H9 (cell line): ENCODE data around the gene PXK. TPM values are rescaled to one million over a fixed set of nuclear protein-coding genes. Genes with fewer than 3 reads are reported as not detected.

Experiments
- DNase-seq: peaks from one replicate; pipeline ENCODE4 v3.0.0-alpha.2; 2017
- H2AFZ ChIP-seq: one replicate; pipeline ENCODE4 v1.6.1; 2013; ENCODE audit warnings: mild to moderate bottlenecking, low read length, control low read depth, moderate library complexity
- H2AK5ac ChIP-seq: 2 replicates; pipeline ENCODE4 v1.6.1; 2013; ENCODE audit warnings: low read length, control low read depth, mixed read lengths; ENCODE audit not compliant: insufficient read length
- H2BK120ac ChIP-seq: one replicate; pipeline ENCODE4 v1.6.1; 2013; ENCODE audit warnings: low read depth, mild to moderate bottlenecking, low read length, control low read depth, inconsistent platforms; ENCODE audit not compliant: poor library complexity, severe bottlenecking
- H2BK12ac ChIP-seq: 2 replicates; pipeline ENCODE4 v1.6.1; 2013; ENCODE audit warnings: low read length, control low read depth, mixed read lengths, low read depth; ENCODE audit not compliant: insufficient read length
- H2BK15ac ChIP-seq: 2 replicates; pipeline ENCODE4 v1.6.1; 2013; ENCODE audit warnings: low read depth, low read length, control low read depth
- H2BK20ac ChIP-seq: one replicate; pipeline ENCODE4 v1.6.1; 2013; ENCODE audit warnings: low read depth, mild to moderate bottlenecking, low read length, control low read depth, inconsistent platforms; ENCODE audit not compliant: poor library complexity, severe bottlenecking
- H2BK5ac ChIP-seq: 2 replicates; pipeline ENCODE4 v1.6.1; 2013; ENCODE audit warnings: low read length, control low read depth, mixed read lengths; ENCODE audit not compliant: insufficient read length
- H3K14ac ChIP-seq: 2 replicates; pipeline ENCODE4 v1.6.1; 2013; ENCODE audit warnings: low read length, control low read depth; ENCODE audit not compliant: insufficient read depth
- H3K18ac ChIP-seq: 2 replicates; pipeline ENCODE4 v1.6.1; 2013; ENCODE audit warnings: low read depth, mild to moderate bottlenecking, mixed read lengths, low read length, control low read depth; ENCODE audit not compliant: insufficient read length
- H3K23ac ChIP-seq: 2 replicates; pipeline ENCODE4 v1.6.1; 2013; ENCODE audit warnings: low read length, control low read depth, mixed read lengths, low read depth; ENCODE audit not compliant: insufficient read length
- H3K23me2 ChIP-seq: 2 replicates; pipeline ENCODE4 v1.6.1; 2013; ENCODE audit warnings: low read depth, mild to moderate bottlenecking, mixed read lengths, low read length, control low read depth; ENCODE audit not compliant: insufficient read length, poor library complexity, severe bottlenecking
- H3K27ac ChIP-seq: 2 replicates; pipeline ENCODE4 v1.5.1; 2013; ENCODE audit warnings: low read length, control low read depth, mixed read lengths, low read depth; ENCODE audit not compliant: insufficient read length
- H3K27me3 ChIP-seq: 2 replicates; pipeline ENCODE4 v1.6.1; 2013; ENCODE audit warnings: low read length, control low read depth, inconsistent platforms; ENCODE audit not compliant: insufficient read depth
- H3K4ac ChIP-seq: 2 replicates; pipeline ENCODE4 v1.6.1; 2013; ENCODE audit warnings: low read depth, mild to moderate bottlenecking, control low read depth, inconsistent platforms, low read length, moderate library complexity
- H3K4me1 ChIP-seq: 2 replicates; pipeline ENCODE4 v1.6.1; 2013; ENCODE audit warnings: low read length, control low read depth, inconsistent platforms; ENCODE audit not compliant: insufficient read depth
- H3K4me2 ChIP-seq: 2 replicates; pipeline ENCODE4 v1.6.1; 2013; ENCODE audit warnings: low read length, control low read depth, mixed read lengths; ENCODE audit not compliant: insufficient read length, insufficient read depth
- H3K56ac ChIP-seq: 2 replicates; pipeline ENCODE4 v1.6.1; 2013; ENCODE audit warnings: low read depth, mild to moderate bottlenecking, mixed read lengths, low read length, control low read depth; ENCODE audit not compliant: insufficient read length
- H3K79me1 ChIP-seq: 2 replicates; pipeline ENCODE4 v1.6.1; 2013; ENCODE audit warnings: low read depth, mild to moderate bottlenecking, moderate library complexity, low read length, control low read depth, inconsistent platforms; ENCODE audit not compliant: insufficient read depth, poor library complexity, severe bottlenecking
- H3K79me2 ChIP-seq: 2 replicates; pipeline ENCODE4 v1.6.1; 2013; ENCODE audit warnings: low read length, control low read depth, inconsistent platforms; ENCODE audit not compliant: insufficient read depth
- H3K9ac ChIP-seq: 2 replicates; pipeline ENCODE4 v1.6.1; 2013; ENCODE audit warnings: low read length, control low read depth, mixed read lengths; ENCODE audit not compliant: insufficient read length; ENCODE audit errors: extremely low read depth
- H3K9me3 ChIP-seq: one replicate; pipeline ENCODE4 v1.6.1; 2013; ENCODE audit warnings: low read depth, low read length, inconsistent platforms; ENCODE audit not compliant: control insufficient read depth
- H3T11ph ChIP-seq: one replicate; pipeline ENCODE4 v1.6.1; 2013; ENCODE audit warnings: mild to moderate bottlenecking, low read length, control low read depth, inconsistent platforms
- H4K20me1 ChIP-seq: one replicate; pipeline ENCODE4 v1.6.1; 2013; ENCODE audit not compliant: control insufficient read depth, insufficient read length, insufficient read depth
- H4K5ac ChIP-seq: 2 replicates; pipeline ENCODE4 v1.6.1; 2013; ENCODE audit warnings: low read depth, mild to moderate bottlenecking, mixed read lengths, low read length, control low read depth; ENCODE audit not compliant: insufficient read length
- H4K8ac ChIP-seq: replicated peaks from 2 replicates; pipeline ENCODE4 v1.6.1; 2013; ENCODE audit warnings: low read length, control low read depth, mixed read lengths, low read depth; ENCODE audit not compliant: insufficient read length
- H4K91ac ChIP-seq: 2 replicates; pipeline ENCODE4 v1.6.1; 2013; ENCODE audit warnings: low read depth, mild to moderate bottlenecking, moderate library complexity, mixed read lengths, low read length, control low read depth; ENCODE audit not compliant: insufficient read length
- H3K27ac Mint-ChIP-seq, 3 experiments: 2 replicates in 2 of 3; 3 replicates in 1 of 3; pipeline ENCODE4 v1.8.0; 2020 to 2021; ENCODE audit warnings: mixed read lengths in 3 of 3, mild to moderate bottlenecking in 1 of 3, moderate library complexity in 1 of 3
- H3K27me3 Mint-ChIP-seq: 2 replicates; pipeline ENCODE4 v1.8.0; 2021; ENCODE audit warnings: low read depth, mild to moderate bottlenecking, moderate library complexity, mixed read lengths
- H3K36me3 Mint-ChIP-seq, 3 experiments: 2 replicates in 2 of 3; 3 replicates in 1 of 3; pipeline ENCODE4 v1.8.0; 2020 to 2021; ENCODE audit warnings: low read depth in 3 of 3, mixed read lengths in 3 of 3; ENCODE audit not compliant: insufficient read depth in 1 of 3
- H3K4me1 Mint-ChIP-seq, 2 experiments: 2 replicates each; pipeline ENCODE4 v1.8.0; 2020; ENCODE audit warnings: mixed read lengths in 2 of 2
- H3K4me3 Mint-ChIP-seq, 2 experiments: 2 replicates in 1 of 2; 3 replicates in 1 of 2; pipeline ENCODE4 v1.8.0; 2020 to 2021; ENCODE audit warnings: mild to moderate bottlenecking in 2 of 2, mixed read lengths in 2 of 2, moderate library complexity in 1 of 2
- H3K9me3 Mint-ChIP-seq, 2 experiments: 2 replicates in 1 of 2; 3 replicates in 1 of 2; pipeline ENCODE4 v1.8.0; 2020; ENCODE audit warnings: mild to moderate bottlenecking in 2 of 2, mixed read lengths in 2 of 2, moderate library complexity in 1 of 2
- CTCF ChIP-seq: fragments of 200-600 bp; sonication (generic); conservative IDR thresholded peaks from 3 replicates; pipeline ENCODE4 v1.8.0; 2021; ENCODE audit warnings: antibody characterized with exemption, mild to moderate bottlenecking
- WGBS: extraction: QIAGEN DNeasy Blood & Tissue Kit; methylation state at CpG from one replicate; pipeline ENCODE4 v1.1.7; 2013; ENCODE audit warnings: missing lambda C conversion rate, low lambda C conversion rate, mixed read lengths; ENCODE audit not compliant: insufficient read length; ENCODE audit errors: extremely low coverage; 5-methylcytosine and 5-hydroxymethylcytosine counted together
- total RNA-seq: library from RNA; stranded (reverse); gene quantifications from 2 replicates; pipeline ENCODE4 v1.2.1, GENCODE V29; 2021

The PXK gene
- total RNA-seq, 1 experiment from 2014 or later: 3.3 TPM

GRCh38 chr3:58359621-58360020 lies 26.9 kb downstream of the PXK start:
- Histone ChIP-seq H3K79me1 (no peaks in the 10 kb centered on the region), H2BK120ac (no peak overlapping the region), H3K4ac (no peak overlapping the region), H3K27ac (no peak overlapping the region), H3K79me2 (no peaks in the 10 kb centered on the region), H3K14ac (no peak overlapping the region), H2BK12ac (no peak overlapping the region), H2AFZ (no peak overlapping the region), H4K5ac (no peak overlapping the region), H3K4me1 (no peaks in the 10 kb centered on the region), H3K18ac (no peak overlapping the region), H3T11ph (no peak overlapping the region), H2BK20ac (no peak overlapping the region), H3K56ac (no peak overlapping the region), H4K91ac (no peak overlapping the region), H2BK15ac (no peak overlapping the region), H2BK5ac (no peak overlapping the region), H3K23ac (no peak overlapping the region), H4K8ac (no peak overlapping the region), H2AK5ac (no peak overlapping the region), H3K9ac (no peak overlapping the region), H3K9me3 (no peaks in the 10 kb centered on the region), H3K27me3 (no peaks in the 10 kb centered on the region), H4K20me1 (no peaks in the 10 kb centered on the region), H3K23me2 (no peaks in the 10 kb centered on the region), H3K4me2 (no peak overlapping the region)
- WGBS: no CpG with 5 or more reads among the region's 4 CpGs
- Mint-ChIP-seq H3K9me3 (no peaks in the 10 kb centered on the region), H3K4me3 (no peak overlapping the region), H3K27me3 (no peaks in the 10 kb centered on the region), H3K4me1 (no peaks in the 10 kb centered on the region), H3K27ac (no peak overlapping the region), H3K36me3 (no peaks in the 10 kb centered on the region)
- no peak for DNase-seq
- no peak for TF ChIP-seq CTCF
